HG02852 (cell line): Measurements from ENCODE around the gene MAP1LC3A.
A peak's percentile ranks its signal among the peaks of the same experiment; 100 is the strongest.
"Not testable (repeated sequence)": the region's sequence is repeated elsewhere in the genome, so short reads cannot be mapped to it uniquely, and the experiment has no call there.

Source experiments
- ATAC-seq: cut with Tn5 transposase; IDR thresholded peaks from one replicate; pipeline ENCODE4 v1.9.1; 2021; ENCODE audit warnings: mild to moderate bottlenecking, moderate library complexity; ENCODE audit not compliant: unreplicated experiment

The MAP1LC3A gene

DNA sequence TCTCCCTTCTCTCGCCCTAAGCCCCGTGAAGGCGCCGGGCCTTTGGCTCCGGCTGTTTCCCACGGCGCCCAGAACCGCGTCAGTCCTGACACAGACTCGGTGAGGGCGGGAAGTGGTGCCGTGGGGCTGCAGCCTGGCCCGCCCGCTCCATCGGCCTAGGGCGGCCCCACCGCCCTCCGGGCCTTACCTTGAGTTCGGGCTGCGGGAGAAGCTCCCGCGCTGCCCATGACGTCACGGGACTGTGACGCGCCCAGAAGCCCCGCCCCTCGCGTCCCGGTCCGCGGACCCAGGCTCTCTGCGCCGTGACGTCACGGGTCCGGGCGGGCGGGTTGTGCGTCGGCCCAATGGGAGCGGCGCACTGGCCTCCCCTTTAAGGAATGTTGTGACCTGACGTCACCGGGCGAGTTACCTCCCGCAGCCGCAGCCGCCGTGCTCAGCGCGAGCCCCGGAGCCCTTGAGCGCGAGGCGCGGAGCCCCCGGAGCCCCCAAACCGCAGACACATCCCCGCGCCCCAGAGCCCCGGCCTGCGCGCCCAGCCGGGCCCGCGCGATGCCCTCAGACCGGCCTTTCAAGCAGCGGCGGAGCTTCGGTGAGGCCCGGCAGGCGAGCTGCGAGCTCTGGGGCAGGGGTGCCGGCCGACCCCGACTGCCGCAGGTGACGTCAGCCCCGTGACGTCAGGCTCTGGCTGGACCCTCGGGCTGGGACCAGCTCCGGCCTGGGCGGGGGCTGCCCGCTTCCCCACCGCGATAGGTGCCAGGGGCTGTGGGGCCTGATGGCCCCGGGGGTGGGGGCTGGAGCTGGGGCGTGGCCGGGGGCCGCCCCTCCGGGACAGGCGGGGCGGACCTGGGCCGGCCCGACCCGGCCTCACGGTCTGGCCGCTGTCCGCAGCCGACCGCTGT is at the start of gene MAP1LC3A:
Gene MAP1LC3A (plus strand): TSS at position 399 of the 899 bp plus-strand sequence. CDS start 151 bp downstream, at position 550.
- peak; percentile 65 for ATAC-seq

DNA sequence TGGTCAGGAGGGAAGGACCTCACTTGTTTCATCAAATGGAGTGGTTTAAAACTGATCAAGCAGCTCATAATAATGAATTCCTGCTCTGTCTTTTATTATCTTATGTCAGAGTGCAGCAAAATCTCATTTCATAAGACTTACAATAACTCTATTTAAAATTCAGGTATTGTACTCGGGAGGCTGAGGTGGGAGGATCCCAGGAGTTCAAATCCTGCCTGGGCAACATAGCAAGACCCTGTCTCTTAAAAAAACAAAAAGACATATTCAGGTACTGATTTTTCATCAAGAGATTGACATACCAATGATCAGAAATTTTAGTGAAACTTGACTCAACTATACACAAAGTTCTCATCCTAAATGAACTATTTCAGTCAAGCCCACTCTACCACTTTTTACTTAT is 47.9 kb upstream of the MAP1LC3A start:
- no peak for ATAC-seq

DNA sequence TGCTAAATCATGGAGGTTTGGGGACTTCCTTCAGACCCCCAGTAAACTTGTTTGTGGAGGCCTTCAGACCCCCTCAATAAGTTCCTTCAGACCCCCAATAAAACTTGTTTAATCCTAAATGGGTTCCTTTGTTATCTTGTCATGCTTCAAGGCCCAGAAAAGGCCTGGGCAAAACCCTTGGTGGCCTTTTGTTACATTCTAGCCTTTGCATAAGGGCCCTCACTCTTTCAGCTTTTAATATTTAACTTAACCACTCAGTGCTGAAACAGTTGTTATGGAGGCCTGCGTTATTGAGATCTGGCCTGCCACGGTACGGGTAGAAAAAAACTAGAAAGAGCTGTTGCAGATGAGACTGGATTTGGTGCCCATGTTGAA is 46.6 kb upstream of the MAP1LC3A start:
- ATAC-seq: no peak

DNA sequence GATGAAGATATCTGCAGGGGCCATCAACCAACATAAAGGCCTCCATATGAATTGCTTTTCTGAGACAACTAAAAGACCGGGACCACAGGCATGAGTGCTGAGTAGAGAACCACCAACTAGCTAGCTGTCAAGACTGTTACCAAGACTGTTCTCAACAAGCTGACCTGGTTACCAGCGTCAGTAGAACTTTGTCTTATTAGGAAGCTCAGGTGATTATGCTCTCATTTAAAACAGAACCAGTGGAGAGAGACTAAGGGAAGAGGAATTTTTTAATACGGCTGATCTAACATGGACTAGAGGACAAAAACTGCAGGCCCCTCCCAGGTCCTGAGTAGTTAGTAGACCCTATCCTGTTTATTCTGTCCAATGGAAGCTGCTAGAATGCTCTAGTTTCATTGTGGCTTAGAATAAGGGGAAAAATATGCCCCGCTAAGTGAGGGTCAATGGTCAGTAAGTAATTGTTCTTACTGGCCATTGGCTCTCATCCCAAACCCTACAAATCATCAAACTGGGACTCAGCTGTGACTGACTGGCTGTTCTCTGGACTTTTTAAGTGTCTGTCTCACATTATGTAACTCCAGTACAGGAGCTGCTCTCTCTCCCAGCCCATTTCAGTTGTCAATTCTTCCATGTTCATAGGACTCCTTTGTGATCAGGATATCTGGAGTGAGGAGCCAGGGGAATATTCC is 46.1 kb upstream of the MAP1LC3A start:
- ATAC-seq: no peak

- ATAC-seq: no peak
These were observed 45.5 kb upstream of the MAP1LC3A start for GRCh38 chr20:34512955-34513419.

DNA sequence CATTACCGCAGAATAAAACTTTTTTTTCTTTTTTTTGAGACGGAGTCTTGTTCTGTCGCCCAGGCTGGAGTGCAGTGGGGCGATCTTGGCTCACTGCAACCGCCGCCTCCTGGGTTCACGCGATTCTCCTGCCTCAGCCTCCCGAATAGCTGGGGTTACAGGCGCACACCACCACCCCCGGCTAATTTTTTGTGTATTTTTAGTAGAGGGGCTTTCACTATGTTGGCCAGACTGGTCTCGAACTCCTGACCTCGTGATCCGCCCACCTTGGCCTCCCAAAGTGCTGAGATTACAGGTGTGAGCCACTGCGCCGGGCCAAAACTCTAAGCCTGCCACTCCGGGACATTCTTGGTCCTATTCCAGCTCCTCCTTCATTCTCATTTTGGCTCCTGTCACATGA is 44.5 kb upstream of the MAP1LC3A start:
- not testable (repeated sequence) for ATAC-seq

- no peak for ATAC-seq
These were observed 43.5 kb upstream of the MAP1LC3A start for GRCh38 chr20:34514897-34515483.

DNA sequence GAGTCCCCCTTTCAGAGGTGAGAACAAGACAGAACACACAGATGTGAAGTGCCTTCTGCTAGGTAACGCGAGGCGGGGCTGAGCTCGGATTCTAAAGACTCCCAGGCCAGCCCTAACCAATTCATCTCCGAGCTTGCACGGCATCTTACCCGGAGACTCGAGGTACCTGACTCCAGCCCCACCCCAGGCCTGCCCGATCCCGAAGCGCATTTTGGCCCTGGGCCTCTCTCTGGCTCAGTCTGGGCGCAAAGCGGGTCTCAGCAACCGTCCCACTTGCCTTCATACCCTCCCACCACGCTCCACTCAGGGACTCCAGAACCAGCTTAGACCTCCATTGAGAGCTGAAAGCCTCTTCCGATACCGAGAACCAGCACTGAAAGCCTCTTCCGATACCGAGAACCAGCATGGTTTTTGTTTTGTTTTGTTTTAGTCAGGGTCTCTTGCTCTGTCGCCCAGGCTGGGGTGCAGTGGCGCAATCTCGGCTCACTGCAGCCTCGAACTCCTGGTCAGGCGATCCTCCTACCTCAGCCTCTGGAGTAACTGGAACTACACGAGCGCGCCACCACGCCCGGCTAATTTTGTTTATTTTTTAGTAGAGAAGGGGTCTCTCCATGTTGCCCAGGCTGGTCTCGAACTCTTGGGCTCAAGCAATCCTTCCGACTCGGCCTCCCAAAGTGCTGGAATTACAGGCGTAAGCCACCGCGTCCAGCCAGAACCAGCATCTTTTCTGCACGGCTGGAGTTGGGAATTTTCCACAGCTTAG is 42.9 kb upstream of the MAP1LC3A start:
- ATAC-seq: peak; percentile 44

- ATAC-seq: peak; percentile 77
These were observed 42.0 kb upstream of the MAP1LC3A start, which contains the start of gene DYNLRB1 for GRCh38 chr20:34516247-34517113. Gene DYNLRB1 (plus strand): TSS chr20:34516422. CDS start chr20:34516459, 37 bp downstream.

DNA sequence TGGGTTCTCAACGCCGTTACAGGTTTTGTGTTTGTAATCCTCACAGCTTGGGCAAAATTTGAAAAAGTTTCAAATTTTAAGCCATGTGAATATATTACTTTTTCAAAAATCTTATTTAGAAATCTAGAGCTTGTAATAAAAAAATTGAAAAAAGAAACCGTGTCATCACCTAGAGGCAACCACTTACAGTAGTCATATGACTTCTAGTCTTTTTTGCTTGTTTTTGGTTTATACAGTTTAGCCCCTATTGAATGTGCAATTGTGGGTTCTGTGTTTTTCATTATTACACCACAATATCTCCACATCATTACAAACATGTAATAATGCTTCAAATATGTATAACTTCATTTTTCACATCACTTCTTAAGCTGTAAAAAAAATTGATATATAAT is 41.4 kb upstream of the MAP1LC3A start:
- ATAC-seq: no peak

- not testable (repeated sequence) for ATAC-seq
These were observed 39.7 kb upstream of the MAP1LC3A start for GRCh38 chr20:34518863-34519262.

DNA sequence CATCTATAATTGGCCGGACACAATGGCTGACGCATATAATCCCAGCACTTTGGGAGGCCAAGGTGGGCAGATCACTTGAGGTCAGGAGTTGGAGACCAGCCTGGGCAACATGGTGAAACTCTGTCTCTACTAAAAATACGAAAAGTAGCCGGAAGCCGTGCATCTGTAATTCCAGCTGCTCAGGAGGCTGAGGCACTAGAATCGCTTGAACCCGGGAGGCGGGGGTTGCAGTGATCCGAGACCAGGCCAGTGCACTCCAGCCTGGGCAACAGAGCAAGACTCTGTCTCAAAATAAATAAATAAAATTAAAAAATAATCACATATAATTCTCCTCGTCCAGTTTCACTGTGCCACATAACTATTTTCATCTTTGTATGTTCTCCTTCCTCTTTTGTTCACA is 38.7 kb upstream of the MAP1LC3A start:
- not testable (repeated sequence) for ATAC-seq

DNA sequence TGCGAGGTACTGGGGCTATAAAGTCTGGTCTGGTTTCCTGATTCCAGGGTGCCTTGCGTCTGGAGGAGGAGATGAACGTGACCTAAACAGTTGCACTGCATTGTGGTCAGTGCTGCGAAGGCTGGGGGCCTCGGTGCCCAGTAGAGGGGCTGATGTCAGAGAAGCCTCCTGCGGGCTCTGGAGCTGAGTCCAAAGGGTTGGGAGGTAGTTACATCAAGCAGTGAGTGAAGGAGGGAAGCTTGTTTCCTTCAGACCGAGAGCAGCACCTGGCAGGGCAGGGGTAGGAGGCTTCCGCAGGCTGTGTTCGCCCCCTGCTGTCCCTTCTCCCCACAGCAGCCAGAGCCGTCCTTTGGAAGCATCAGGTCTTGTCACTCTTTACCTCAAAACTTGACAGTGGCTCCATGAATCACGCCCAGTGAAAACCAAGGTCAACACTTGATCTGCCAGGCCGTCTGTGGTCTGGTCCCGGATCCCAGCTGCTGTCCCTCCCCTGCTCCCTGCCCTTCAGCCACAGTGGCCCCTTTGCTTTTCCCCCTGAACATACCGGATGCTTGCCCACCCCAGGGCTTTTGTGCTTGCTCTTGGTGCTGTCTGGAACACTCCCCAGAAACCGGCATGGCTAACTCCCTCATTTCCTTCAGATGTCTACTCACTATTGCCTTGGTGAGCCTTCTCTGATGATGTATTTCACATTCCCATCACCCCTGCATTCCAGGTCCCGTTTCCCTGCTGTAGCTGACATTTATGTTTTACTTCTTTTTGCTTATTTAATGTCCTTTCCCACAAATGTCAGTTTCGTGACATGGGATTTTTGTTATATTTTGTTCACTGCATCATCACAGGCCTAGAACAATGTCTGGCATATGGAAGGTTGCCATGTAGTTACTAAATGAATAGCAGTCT is 35.3 kb upstream of the MAP1LC3A start:
- no peak for ATAC-seq

DNA sequence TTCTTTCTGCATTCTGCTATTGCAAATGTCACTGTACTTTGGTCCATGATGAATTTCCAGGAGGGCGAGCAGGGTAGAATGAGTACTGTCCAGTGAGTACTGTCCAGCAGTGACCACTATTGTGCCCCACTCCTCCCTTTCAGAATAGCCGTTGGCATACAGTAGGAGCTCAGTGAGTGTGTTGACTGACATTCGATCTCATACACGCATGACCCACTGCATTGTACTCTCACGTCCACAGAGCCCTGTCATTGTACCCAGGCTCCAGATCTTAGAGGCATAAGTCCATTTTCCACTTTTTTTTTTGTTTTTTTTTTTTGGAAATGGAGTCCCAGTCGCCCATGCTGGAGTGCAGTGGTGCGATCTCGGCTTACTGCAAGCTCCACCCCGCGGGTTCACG is 34.1 kb upstream of the MAP1LC3A start:
- no peak for ATAC-seq

DNA sequence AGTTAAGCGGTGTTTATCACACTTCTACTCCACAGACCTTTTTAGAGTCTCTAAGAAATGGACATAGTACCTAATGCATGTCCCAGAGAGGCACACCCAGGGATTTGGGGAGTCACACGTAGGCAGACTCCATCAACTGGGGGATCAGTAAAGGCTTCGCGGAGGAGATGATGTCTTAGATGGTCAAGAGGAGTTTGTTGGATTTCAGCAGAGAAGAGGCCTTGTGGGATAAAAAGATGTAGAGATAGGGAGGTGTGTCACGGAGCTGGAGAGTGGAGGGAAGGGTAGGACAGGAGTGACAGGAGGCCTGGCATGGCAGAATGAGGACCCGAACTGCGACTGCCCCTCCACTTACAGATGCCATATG is 33.2 kb upstream of the MAP1LC3A start:
- no peak for ATAC-seq

- no peak for ATAC-seq
These were observed 32.7 kb upstream of the MAP1LC3A start for GRCh38 chr20:34525709-34526416.

- no peak for ATAC-seq
These were observed 32.1 kb upstream of the MAP1LC3A start for GRCh38 chr20:34526466-34526865.

DNA sequence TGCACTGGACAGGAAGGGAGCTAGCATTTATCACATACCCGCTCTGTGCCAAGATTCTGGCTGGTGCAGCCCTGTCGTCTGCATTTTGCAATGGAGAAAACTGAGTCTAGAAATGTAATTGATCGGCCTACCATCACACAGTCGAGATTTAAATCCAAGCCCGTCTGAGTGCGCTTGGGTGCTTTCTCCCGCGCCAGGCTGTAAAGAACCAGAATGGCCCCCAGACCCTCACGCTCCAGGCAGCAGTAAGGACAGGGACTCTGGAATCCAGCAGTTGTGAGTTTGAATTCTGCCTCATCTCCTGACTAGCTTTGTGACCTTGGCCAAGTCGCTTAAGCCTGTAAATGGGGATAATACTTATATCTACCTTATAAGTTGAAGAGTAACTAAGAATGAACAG is 31.5 kb upstream of the MAP1LC3A start:
- no peak for ATAC-seq
